SU-DHL-6 (cell line): Measurements from ENCODE around the gene ITGB1BP1.

Experiments
- H2AFZ ChIP-seq: fragments of 200-600 bp; sonication (generic); 2 replicates; pipeline ENCODE4 v1.6.1; 2014; ENCODE audit warnings: low read depth, mild to moderate bottlenecking, moderate library complexity, mixed read lengths, antibody characterized with exemption, low read length; ENCODE audit not compliant: severe bottlenecking
- H3F3A ChIP-seq: fragments of 200-600 bp; shearing (Covaris generic); 2 replicates; pipeline ENCODE4 v1.6.0; 2016; ENCODE audit warnings: antibody characterized with exemption, mild to moderate bottlenecking; ENCODE audit not compliant: insufficient read depth
- H3K27ac ChIP-seq: fragments of 200-600 bp; sonication (generic); 2 replicates; pipeline ENCODE4 v1.5.1; 2016; ENCODE audit warnings: low read depth, mild to moderate bottlenecking, low read length, moderate library complexity, mixed read lengths
- H3K27me3 ChIP-seq: fragments of 200-600 bp; sonication (generic), shearing (Covaris generic); 2 replicates; pipeline ENCODE4 v1.6.0; 2014; ENCODE audit warnings: mild to moderate bottlenecking, low read length
- H3K36me3 ChIP-seq: fragments of 200-600 bp; sonication (generic); 2 replicates; pipeline ENCODE4 v1.6.1; 2014; ENCODE audit warnings: mild to moderate bottlenecking, low read length, mixed read lengths
- H3K4me2 ChIP-seq: fragments of 300-600, 200-600 bp; shearing (Covaris generic), sonication (generic); 2 replicates; pipeline ENCODE4 v1.6.0; 2014; ENCODE audit warnings: low read length, low read depth, mild to moderate bottlenecking; ENCODE audit not compliant: poor library complexity, severe bottlenecking
- H3K4me3 ChIP-seq: fragments of 200-600 bp; sonication (generic); 2 replicates; pipeline ENCODE4 v1.5.1; 2014; ENCODE audit warnings: antibody characterized with exemption, low read length, mild to moderate bottlenecking, mixed read lengths; ENCODE audit not compliant: insufficient read depth, poor library complexity, severe bottlenecking
- H3K79me2 ChIP-seq: fragments of 200-600 bp; sonication (generic); 2 replicates; pipeline ENCODE4 v1.6.1; 2014; ENCODE audit warnings: mild to moderate bottlenecking, low read length, moderate library complexity; ENCODE audit not compliant: insufficient read depth
- H3K9ac ChIP-seq: fragments of 200-600 bp; sonication (generic); 2 replicates; pipeline ENCODE4 v1.7.0; 2014; ENCODE audit warnings: mild to moderate bottlenecking, low read length
- H3K9me2 ChIP-seq: fragments of 200-600 bp; sonication (generic); replicated peaks from 2 replicates; pipeline ENCODE4 v1.6.1; 2014; ENCODE audit warnings: low read length; ENCODE audit not compliant: insufficient read depth
- H3K9me3 ChIP-seq: fragments of 200-600 bp; sonication (generic); 2 replicates; pipeline ENCODE4 v1.6.1; 2014; ENCODE audit warnings: low read length, mixed read lengths; ENCODE audit not compliant: insufficient read depth
- H4K20me1 ChIP-seq: fragments of 200-600 bp; sonication (generic); 2 replicates; pipeline ENCODE4 v1.6.1; 2014; ENCODE audit warnings: low read depth, mild to moderate bottlenecking, antibody characterized with exemption, low read length, moderate library complexity, mixed read lengths
- CTCF ChIP-seq: fragments of 200-600 bp; sonication (generic); IDR thresholded peaks from one replicate; pipeline ENCODE4 v1.5.1; 2017; ENCODE audit warnings: antibody characterized with exemption, mild to moderate bottlenecking, low read length, moderate library complexity; ENCODE audit not compliant: insufficient read depth, poor library complexity, severe bottlenecking
- EZH2phosphoT487 ChIP-seq: fragments of 200-600 bp; sonication (generic), shearing (Covaris generic); conservative IDR thresholded peaks from 2 replicates; pipeline ENCODE4 v1.6.1; 2018; ENCODE audit warnings: mild to moderate bottlenecking, antibody characterized with exemption, low read length, moderate library complexity, mixed read lengths

Gene ITGB1BP1

GRCh38 chr2:9378433-9379390 lies 44.6 kb downstream of the ITGB1BP1 start:
- Histone ChIP-seq H3K9me2 (no peaks in the 10 kb centered on the region), H3K4me2 (no peak overlapping the region), H2AFZ (no peak overlapping the region), H3K79me2 (no peaks in the 10 kb centered on the region), H4K20me1 (no peaks in the 10 kb centered on the region), H3K9ac (no peak overlapping the region), H3F3A (no peaks in the 10 kb centered on the region), H3K4me3 (no peak overlapping the region), H3K27me3 (no peaks in the 10 kb centered on the region), H3K27ac (no peak overlapping the region), H3K36me3 (no peaks in the 10 kb centered on the region), H3K9me3 (no peaks in the 10 kb centered on the region)
- TF ChIP-seq EZH2phosphoT487 = no peak
- TF ChIP-seq CTCF = no peak

- H3K36me3 ChIP-seq = no peaks in the 10 kb centered on the region
- no peak overlapping the region for H3K27ac ChIP-seq
- H3K27me3 ChIP-seq = no peaks in the 10 kb centered on the region
- no peak overlapping the region for H2AFZ ChIP-seq
- no peak overlapping the region for H3K9ac ChIP-seq
- no peaks in the 10 kb centered on the region for H3K9me3 ChIP-seq
- no peaks in the 10 kb centered on the region for H3F3A ChIP-seq
- H3K4me3 ChIP-seq = no peak overlapping the region
- no peaks in the 10 kb centered on the region for H4K20me1 ChIP-seq
- H3K79me2 ChIP-seq = no peaks in the 10 kb centered on the region
- H3K9me2 ChIP-seq = no peaks in the 10 kb centered on the region
- no peak overlapping the region for H3K4me2 ChIP-seq
- TF ChIP-seq EZH2phosphoT487 (no peak), CTCF (no peak)
Observed at GRCh38 chr2:9377461-9378097, 45.7 kb downstream of the ITGB1BP1 start.

GRCh38 chr2:9375857-9376428 lies 47.4 kb downstream of the ITGB1BP1 start:
- no peaks in the 10 kb centered on the region for H3K9me2 ChIP-seq
- no peaks in the 10 kb centered on the region for H3K36me3 ChIP-seq
- H3F3A ChIP-seq = no peaks in the 10 kb centered on the region
- H3K4me3 ChIP-seq = no peak overlapping the region
- H3K27me3 ChIP-seq = no peaks in the 10 kb centered on the region
- no peaks in the 10 kb centered on the region for H3K79me2 ChIP-seq
- no peaks in the 10 kb centered on the region for H3K9me3 ChIP-seq
- TF ChIP-seq CTCF = peak; percentile 39
- TF ChIP-seq EZH2phosphoT487 = no peak
- no peaks in the 10 kb centered on the region for H4K20me1 ChIP-seq
- H2AFZ ChIP-seq = no peak overlapping the region
- no peak overlapping the region for H3K9ac ChIP-seq
- H3K4me2 ChIP-seq = no peak overlapping the region
- H3K27ac ChIP-seq = no peak overlapping the region
